Measurements from ENCODE around the gene PITPNM3.

Gene PITPNM3

GRCh38 chr17:6548034-6548433 lies 8.3 kb downstream of the PITPNM3 start:
- H3K27me3 ChIP-seq (replicated peaks) = no peaks in the 10 kb centered on the region
- in situ Hi-C loops (cut with HindIII; ENCODE audit: low pct_ligation_motif_present, low sequenced_read_pairs) = no loop called here
- no peak overlapping the region for H3K4me3 ChIP-seq (ENCODE audit: low read depth, low read length)
- no peaks in the 10 kb centered on the region for H3K36me3 ChIP-seq (replicated peaks)
- DNase-seq = no peak
- no peak for TF ChIP-seq CTCF (IDR thresholded peaks at IDR 0.05; ENCODE audit: low read depth, low read length, missing control alignments)
- no peak overlapping the region for H3K27ac ChIP-seq

GRCh38 chr17:6547336-6547735 lies 9.0 kb downstream of the PITPNM3 start:
- no peak for DNase-seq
- in situ Hi-C loops (cut with HindIII; ENCODE audit: low pct_ligation_motif_present, low sequenced_read_pairs) = no loop called here
- Histone ChIP-seq H3K27ac (no peak overlapping the region), H3K27me3 (replicated peaks) (no peaks in the 10 kb centered on the region), H3K4me3 (ENCODE audit: low read depth, low read length) (no peak overlapping the region), H3K36me3 (replicated peaks) (no peaks in the 10 kb centered on the region)
- TF ChIP-seq CTCF (IDR thresholded peaks at IDR 0.05; ENCODE audit: low read depth, low read length, missing control alignments) = no peak

GRCh38 chr17:6546069-6546718 lies 10.2 kb downstream of the PITPNM3 start:
- Histone ChIP-seq H3K4me3 (ENCODE audit: low read depth, low read length) (no peak overlapping the region), H3K27ac (no peak overlapping the region), H3K36me3 (replicated peaks) (no peaks in the 10 kb centered on the region), H3K27me3 (replicated peaks) (no peaks in the 10 kb centered on the region)
- TF ChIP-seq CTCF (IDR thresholded peaks at IDR 0.05; ENCODE audit: low read depth, low read length, missing control alignments) = no peak
- DNase-seq = peak; percentile 48
- in situ Hi-C loops (cut with HindIII; ENCODE audit: low pct_ligation_motif_present, low sequenced_read_pairs) = no loop called here

- H3K4me3 ChIP-seq (ENCODE audit: low read depth, low read length) = no peak overlapping the region
- TF ChIP-seq CTCF (IDR thresholded peaks at IDR 0.05; ENCODE audit: low read depth, low read length, missing control alignments) = no peak
- no peak for DNase-seq
- no peaks in the 10 kb centered on the region for H3K36me3 ChIP-seq (replicated peaks)
- in situ Hi-C loops (cut with HindIII; ENCODE audit: low pct_ligation_motif_present, low sequenced_read_pairs) = no loop called here
- H3K27ac ChIP-seq = no peak overlapping the region
- no peaks in the 10 kb centered on the region for H3K27me3 ChIP-seq (replicated peaks)
Measured at GRCh38 chr17:6545291-6545690, 11.1 kb downstream of the PITPNM3 start.

- Histone ChIP-seq H3K4me3 (ENCODE audit: low read depth, low read length) (no peak overlapping the region), H3K36me3 (replicated peaks) (no peaks in the 10 kb centered on the region), H3K27ac (no peak overlapping the region), H3K27me3 (replicated peaks) (no peaks in the 10 kb centered on the region)
- in situ Hi-C loops (cut with HindIII; ENCODE audit: low pct_ligation_motif_present, low sequenced_read_pairs) = no loop called here
- no peak for DNase-seq
- no peak for TF ChIP-seq CTCF (IDR thresholded peaks at IDR 0.05; ENCODE audit: low read depth, low read length, missing control alignments)
Measured at GRCh38 chr17:6544011-6544370, 12.4 kb downstream of the PITPNM3 start.
